PFSK-1 (cell line): ENCODE results near the gene TRIM7.

Source experiments
- FOXP2 ChIP-seq: optimal IDR thresholded peaks from 2 replicates; pipeline ENCODE3; 2011; ENCODE audit warnings: borderline replicate concordance, control low read depth, inconsistent platforms; ENCODE audit not compliant: insufficient read depth; ENCODE audit errors: extremely low read length, extremely low read depth
- POLR2AphosphoS5 ChIP-seq: IDR thresholded peaks from 2 replicates; pipeline ENCODE4 v1.6.1; 2012; ENCODE audit warnings: low read depth, mild to moderate bottlenecking, control low read depth, low read length, moderate library complexity
- REST ChIP-seq, 2 experiments: IDR thresholded peaks; 2 replicates each; pipeline versions ENCODE4 v1.6.1 to v1.8.0; 2011 to 2012; ENCODE audit warnings: low read depth in 2 of 2, low read length in 2 of 2, control low read depth in 1 of 2, inconsistent platforms in 1 of 2, mild to moderate bottlenecking in 1 of 2, moderate library complexity in 1 of 2; ENCODE audit not compliant: insufficient read depth in 1 of 2
- SIN3A ChIP-seq: IDR thresholded peaks from 2 replicates; pipeline ENCODE4 v1.6.1; 2012; ENCODE audit warnings: mild to moderate bottlenecking, low read length, moderate library complexity, borderline replicate concordance; ENCODE audit not compliant: insufficient read depth
- TAF1 ChIP-seq: IDR thresholded peaks from 2 replicates; pipeline ENCODE4 v1.6.1; 2012; ENCODE audit warnings: low read length, control low read depth, borderline replicate concordance; ENCODE audit not compliant: insufficient read depth

Gene TRIM7

GRCh38 chr5:181186986-181187499, 18.0 kb downstream of the TRIM7 start:
- TF ChIP-seq REST (IDR thresholded peaks at IDR 0.05; ENCODE audit: insufficient read depth in 1 of 2, low read depth in 2 of 2, low read length in 2 of 2) (no peak), TAF1 (no peak), SIN3A (no peak), POLR2AphosphoS5 (no peak), FOXP2 (no peak)

- TF ChIP-seq POLR2AphosphoS5 = no peak
- no peak for TF ChIP-seq REST (IDR thresholded peaks at IDR 0.05; ENCODE audit: insufficient read depth in 1 of 2, low read depth in 2 of 2, low read length in 2 of 2)
- TF ChIP-seq FOXP2 = no peak
- TF ChIP-seq TAF1 = no peak
- no peak for TF ChIP-seq SIN3A
Measured at GRCh38 chr5:181186022-181186421, 19.0 kb downstream of the TRIM7 start.

- TF ChIP-seq REST (IDR thresholded peaks at IDR 0.05; ENCODE audit: insufficient read depth in 1 of 2, low read depth in 2 of 2, low read length in 2 of 2) (no peak), FOXP2 (no peak), POLR2AphosphoS5 (no peak), TAF1 (no peak), SIN3A (no peak)
Measured at GRCh38 chr5:181185560-181185959, 19.4 kb downstream of the TRIM7 start.

GRCh38 chr5:181184845-181185216, 20.2 kb downstream of the TRIM7 start:
- TF ChIP-seq POLR2AphosphoS5 = no peak
- no peak for TF ChIP-seq TAF1
- TF ChIP-seq SIN3A = no peak
- TF ChIP-seq FOXP2 = no peak
- no peak for TF ChIP-seq REST (IDR thresholded peaks at IDR 0.05; ENCODE audit: insufficient read depth in 1 of 2, low read depth in 2 of 2, low read length in 2 of 2)

- TF ChIP-seq POLR2AphosphoS5 = no peak
- TF ChIP-seq SIN3A = no peak
- TF ChIP-seq TAF1 = no peak
- TF ChIP-seq FOXP2 = no peak
- no peak for TF ChIP-seq REST (IDR thresholded peaks at IDR 0.05; ENCODE audit: insufficient read depth in 1 of 2, low read depth in 2 of 2, low read length in 2 of 2)
Measured at GRCh38 chr5:181182651-181183050, 22.3 kb downstream of the TRIM7 start.
